ENCODE data around the gene SULT1A3.
"Not testable (repeated sequence)": the region's sequence is repeated elsewhere in the genome, so short reads cannot be mapped to it uniquely, and the experiment has no call there.

SULT1A3 gene

DNA sequence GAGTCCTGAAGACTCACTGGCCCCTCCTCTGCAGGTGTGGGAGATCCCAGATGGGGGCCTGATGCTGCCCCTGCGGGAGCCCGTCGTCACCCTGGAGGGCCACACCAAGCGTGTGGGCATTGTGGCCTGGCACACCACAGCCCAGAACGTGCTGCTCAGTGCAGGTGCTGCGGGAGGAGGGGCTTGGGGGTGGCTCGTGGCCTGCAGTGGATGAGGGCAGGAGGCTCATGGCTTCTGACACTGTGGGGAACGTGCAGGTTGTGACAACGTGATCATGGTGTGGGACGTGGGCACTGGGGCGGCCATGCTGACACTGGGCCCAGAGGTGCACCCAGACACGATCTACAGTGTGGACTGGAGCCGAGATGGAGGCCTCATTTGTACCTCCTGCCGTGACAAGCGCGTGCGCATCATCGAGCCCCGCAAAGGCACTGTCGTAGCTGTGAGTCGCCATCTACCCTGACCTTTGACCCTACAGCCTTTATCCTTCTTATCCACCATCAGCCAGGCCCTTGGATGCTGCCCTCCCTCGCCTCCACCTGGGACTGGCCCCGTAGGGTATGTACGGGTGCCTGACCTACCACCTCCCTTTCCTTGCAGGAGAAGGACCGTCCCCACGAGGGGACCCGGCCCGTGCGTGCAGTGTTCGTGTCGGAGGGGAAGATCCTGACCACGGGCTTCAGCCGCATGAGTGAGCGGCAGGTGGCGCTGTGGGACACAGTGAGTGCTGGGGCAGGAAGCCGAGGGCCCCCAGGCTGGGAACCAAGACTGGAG lies 12.1 kb upstream of the SULT1A3 start:
- DNase-seq (ENCODE audit: low read depth, low spot score): no peak

DNA sequence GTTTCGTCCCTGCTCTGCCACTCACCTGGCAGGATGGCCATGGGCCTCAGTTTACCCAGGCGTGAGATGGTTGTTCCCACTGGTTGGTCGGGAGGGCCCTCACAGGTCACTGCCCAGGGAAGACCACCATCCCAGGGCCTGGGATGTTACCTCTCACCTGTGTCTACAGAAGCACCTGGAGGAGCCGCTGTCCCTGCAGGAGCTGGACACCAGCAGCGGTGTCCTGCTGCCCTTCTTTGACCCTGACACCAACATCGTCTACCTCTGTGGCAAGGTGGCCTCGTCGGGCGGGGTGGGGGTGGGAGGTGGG lies 11.5 kb upstream of the SULT1A3 start:
- DNase-seq (ENCODE audit: low read depth, low spot score): no peak

DNA sequence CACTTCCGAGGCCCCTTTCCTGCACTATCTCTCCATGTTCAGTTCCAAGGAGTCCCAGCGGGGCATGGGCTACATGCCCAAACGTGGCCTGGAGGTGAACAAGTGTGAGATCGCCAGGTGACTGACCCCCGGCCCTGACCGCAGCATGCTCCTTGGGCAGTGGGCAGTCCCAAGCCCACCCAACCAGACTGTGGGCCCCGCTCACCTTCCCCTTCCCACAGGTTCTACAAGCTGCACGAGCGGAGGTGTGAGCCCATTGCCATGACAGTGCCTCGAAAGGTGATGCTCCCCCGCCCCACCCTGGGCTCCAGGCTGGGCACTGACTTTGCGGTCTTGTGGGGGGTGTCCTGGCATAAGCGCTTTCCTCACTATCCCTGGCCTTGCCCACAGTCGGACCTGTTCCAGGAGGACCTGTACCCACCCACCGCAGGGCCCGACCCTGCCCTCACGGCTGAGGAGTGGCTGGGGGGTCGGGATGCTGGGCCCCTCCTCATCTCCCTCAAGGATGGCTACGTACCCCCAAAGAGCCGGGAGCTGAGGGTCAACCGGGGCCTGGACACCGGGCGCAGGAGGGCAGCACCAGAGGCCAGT lies 11.0 kb upstream of the SULT1A3 start:
- no peak for DNase-seq (ENCODE audit: low read depth, low spot score)

DNA sequence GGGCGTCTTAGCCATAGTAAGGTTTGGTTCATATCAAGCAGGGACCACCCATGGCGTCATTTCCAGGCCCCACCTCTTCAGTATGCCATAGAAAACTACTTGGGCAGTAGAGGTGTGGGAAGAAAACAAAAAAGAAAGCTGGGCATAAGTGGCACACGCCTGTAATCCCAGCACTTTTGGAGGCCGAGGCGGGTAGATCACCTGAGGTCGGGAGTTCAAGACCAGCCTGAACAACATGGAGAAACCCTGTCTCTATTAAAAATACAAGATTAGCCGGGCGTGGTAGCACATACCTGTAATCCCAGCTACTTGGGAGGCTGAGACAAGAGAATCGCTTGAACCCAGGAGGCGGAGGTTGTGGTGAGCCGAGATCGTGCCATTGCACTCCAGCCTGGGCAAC lies 7.9 kb upstream of the SULT1A3 start:
- DNase-seq (ENCODE audit: low read depth, low spot score): not testable (repeated sequence)

DNA sequence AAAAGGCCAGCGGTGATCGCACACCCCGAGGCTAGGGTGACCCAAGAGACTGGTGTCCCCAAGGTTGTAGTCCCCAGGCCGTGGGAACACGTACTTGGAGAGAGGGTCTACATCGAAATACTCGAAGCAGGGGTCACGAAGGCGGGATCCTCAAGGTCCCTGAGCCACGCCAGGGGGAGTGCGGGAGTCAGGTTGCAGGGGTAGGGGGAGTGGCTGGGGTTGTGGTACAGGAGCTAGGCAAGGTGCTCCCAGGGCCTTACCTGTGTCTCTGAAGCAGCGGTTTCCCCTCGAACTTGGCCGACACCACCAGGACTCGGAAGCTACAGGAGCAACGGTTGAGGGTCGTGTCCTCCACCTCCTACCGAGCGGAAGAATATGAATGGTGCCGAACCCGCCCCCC lies 6.0 kb upstream of the SULT1A3 start:
- not testable (repeated sequence) for DNase-seq (ENCODE audit: low read depth, low spot score)

DNA sequence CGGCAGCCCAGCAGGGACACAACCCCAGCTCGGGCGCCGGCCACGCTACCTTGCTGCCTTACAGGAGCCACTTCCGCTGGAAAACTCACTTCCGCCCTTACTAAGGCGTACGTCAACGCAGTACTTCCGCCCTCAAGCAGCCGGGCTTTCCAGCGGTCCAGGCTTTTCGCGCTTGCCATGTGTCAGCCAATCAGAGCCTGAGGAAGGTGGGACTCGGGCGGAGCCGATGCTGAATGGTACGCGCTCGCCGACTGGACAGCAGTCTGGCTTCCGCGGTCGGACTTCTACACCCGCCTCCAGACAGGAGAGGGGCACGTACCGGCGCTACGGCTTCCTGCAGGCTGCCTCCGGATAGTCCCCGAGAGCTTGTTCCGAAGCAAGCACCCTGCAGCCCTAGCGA lies 5.4 kb upstream of the SULT1A3 start, which contains the start of the genes BOLA2B and SLX1A:
BOLA2B (minus strand) TSS at position 52 of the 400 bp plus-strand sequence. CDS start 71 bp downstream, outside the sequence.
SLX1A (plus strand) TSS at position 261 of the 400 bp plus-strand sequence. CDS start 210 bp downstream, outside the sequence.
- DNase-seq (ENCODE audit: low read depth, low spot score): not testable (repeated sequence)

DNA sequence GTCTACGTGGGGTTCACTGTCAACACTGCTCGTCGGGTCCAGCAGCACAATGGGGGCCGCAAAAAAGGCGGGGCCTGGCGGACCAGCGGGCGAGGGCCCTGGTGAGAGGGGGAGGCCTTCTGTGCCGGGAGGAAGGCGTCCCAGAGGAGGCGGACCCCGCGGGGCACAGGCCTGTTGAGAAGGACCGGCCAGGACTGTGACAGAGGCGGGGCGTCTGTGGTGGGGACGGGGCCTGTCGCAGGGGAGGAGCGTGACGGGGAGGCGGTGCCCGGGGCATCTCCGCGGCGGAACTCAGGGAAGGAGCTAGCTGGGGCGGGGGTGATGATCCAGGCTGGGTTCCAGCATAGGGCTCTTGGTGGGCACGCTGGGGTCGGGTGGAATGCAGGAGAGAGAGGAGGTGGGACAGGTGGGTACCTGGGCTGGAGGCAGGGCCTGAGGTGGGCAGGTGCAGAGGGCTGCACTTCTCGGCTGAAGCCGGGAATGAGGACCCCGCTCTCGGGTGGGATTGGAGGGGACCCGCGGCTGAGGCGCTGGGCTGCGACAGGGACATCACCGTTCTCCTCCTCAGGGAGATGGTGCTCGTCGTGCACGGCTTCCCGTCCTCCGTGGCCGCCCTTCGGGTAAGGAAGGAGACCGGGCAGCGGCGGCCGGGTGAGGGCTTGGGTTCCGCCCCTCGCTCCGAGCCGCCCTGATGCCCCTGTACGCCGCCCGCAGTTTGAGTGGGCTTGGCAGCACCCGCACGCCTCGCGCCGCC lies 4.7 kb upstream of the SULT1A3 start:
- not testable (repeated sequence) for DNase-seq (ENCODE audit: low read depth, low spot score)

DNA sequence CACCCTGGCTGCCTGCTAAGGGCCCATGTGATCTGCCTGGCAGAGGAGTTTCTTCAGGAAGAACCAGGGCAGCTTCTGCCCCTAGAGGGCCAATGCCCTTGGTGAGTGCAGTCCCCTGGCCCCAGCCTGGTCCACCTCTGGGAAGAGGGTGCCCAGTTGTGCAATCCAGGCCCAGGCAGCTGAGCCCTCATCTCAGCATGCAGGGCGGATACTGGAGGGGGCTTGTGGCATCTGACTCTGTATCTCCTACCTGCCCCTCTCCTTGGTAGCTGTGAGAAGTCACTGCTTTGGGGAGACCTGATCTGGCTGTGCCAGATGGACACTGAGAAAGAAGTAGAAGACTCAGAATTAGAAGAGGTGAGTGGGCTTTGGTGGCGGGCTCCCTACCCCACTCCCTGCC lies 2.1 kb upstream of the SULT1A3 start:
- DNase-seq (ENCODE audit: low read depth, low spot score): not testable (repeated sequence)

DNA sequence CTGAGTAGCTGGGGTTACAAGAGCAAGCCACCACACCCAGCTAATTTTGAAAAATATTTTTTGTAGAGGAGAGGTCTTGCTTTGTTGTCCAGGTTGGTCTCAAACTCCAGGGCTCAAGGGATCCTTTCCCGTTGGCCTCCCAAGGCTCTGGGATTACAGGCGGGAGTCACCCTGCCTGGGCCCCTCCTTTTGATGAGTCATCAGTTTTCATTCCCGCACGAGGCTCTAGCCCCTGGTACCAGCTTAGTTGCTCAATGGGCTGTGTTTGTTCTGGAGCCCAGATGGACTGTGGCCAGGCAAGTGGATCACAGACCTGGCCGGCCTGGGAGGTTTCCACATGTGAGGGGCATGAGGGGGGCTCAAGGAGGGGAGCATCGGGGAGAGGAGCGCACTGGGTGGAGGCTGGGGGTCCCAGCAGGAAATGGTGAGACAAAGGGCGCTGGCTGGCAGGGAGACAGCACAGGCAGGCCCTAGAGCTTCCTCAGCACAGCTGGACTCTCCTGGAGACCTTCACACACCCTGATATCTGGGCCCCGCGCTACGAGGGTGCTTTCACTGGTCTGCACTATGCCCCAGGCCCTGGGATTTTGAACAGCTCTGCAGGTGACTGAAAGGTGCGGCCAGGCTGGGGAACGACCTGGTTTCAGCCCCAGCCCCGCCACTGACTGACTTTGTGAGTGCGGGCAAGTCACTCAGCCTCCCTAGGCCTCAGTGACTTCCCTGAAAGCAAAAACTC lies 721 bp downstream of the SULT1A3 start:
- not testable (repeated sequence) for DNase-seq (ENCODE audit: low read depth, low spot score)

DNA sequence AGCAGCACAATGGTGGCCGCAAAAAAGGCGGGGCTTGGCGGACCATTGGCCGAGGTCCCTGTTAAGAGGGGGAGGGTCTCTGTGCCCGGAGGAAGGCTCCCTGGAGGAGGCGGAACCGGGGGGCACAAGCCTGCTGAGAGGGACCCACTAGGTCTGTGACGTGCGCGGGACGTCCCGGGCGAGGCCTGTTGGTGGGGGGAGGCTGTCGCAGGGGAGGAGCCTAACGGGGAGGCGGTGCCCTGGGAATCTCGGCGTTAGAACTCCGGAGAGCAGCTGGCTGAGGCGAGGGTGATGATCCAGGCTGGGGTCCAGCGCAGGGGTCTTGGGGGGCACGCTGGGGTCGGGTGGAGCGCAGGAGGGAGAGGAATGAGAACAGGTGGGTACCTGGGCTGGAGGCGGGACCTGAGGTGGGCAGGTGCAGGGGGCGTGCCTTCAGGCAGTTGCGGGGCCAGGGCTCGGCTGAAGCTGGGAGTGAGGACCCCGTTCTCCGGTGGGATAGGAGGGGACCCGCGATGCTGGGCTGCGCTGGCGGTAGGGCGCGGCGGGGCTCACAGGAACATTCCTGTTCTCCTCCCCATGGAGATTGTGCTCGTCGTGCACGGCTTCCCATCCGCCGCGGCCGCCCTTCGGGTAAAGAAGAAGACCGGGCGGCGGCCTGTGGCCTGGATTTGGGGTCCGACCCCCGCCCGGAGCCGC lies 6.6 kb downstream of the SULT1A3 start:
- DNase-seq (ENCODE audit: low read depth, low spot score): not testable (repeated sequence)

DNA sequence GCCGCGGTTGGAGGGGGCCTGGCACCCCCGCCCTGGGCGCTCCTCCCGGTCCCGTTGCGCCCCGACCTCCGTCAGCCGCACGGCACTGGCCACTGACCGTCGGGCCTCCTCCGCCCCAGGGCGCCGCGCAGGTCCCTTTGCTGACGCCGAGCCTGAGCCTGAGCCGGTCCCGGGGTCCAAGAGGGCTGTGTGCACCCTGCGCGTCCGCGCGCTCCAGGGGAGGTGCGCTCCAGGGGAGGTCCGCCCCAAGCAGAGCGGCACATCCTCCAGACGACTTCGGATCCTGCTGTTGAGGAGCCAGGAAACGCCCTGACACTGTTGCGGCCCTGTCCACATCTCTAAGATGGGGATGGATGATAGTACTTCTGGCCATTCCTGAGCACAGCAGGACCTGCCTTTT lies 7.2 kb downstream of the SULT1A3 start:
- DNase-seq (ENCODE audit: low read depth, low spot score): not testable (repeated sequence)

DNA sequence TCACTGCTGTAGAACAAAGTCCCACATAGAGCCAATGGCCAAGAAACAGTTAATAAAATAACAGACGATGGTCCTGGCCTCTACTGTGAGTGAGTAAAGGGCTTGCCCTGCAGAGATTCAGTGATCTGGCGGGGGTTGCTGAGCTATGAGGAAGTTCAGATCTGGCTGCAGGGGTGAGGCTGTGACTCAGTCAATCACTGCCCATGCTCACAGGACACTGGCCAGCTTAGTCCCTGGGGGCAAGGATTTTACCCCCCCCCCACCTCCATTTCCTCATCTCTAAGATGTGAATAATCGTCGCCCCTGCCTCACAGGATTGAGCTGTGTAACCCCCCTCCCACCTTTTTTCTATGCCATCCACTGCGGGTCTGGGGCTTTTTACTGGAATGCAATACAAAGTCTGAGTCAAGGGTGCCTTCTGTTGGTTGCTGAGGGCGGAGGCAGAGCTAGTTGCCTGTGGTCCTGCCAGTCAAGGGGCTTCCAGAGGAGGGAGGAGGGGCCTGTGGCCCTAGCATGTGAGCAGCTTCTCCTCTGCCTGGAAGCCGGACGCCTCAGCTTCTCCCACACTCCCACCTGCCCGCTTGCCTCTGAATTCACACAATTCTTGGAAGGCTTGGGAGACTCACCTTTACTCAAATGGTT lies 8.1 kb downstream of the SULT1A3 start:
- DNase-seq (ENCODE audit: low read depth, low spot score): not testable (repeated sequence)

DNA sequence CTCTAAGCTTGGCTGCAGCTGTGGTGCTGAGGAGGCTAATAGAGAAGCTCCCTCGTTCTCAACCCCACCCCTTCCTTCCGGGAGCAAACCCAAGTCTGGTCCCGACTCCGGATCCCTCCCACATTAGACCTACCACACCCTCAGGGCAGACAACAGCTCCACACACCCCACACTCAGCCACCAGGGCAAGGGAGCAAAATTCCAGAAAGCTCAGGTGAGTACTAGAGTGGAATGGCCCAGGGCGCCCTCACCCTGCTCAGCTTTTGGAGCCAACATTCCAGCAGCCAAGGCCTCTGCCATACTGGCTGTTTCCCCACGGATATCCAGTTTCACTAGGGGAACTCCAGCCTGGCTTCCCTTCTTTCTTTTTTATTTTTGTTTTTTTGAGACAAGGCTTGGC lies 10.0 kb downstream of the SULT1A3 start:
- DNase-seq (ENCODE audit: low read depth, low spot score): not testable (repeated sequence)

DNA sequence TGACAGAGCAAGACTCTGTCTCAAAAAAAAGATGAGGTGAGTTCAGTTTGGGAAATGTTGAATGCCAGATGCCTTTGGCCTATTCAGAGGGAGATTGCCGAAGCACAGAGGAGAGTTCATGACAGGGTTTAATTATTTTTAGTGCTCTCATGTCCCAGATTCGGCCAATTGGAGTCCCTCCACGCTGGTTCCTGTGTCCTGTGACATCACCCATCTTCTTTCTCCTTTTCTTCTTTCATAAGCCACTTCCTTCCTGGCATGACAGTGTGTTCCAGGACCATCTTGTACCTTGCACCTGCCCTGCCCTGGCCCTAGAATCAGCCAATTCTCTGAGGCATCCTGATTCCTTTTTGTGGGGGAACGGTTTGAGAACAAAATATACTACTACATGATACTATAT lies 12.4 kb downstream of the SULT1A3 start:
- not testable (repeated sequence) for DNase-seq (ENCODE audit: low read depth, low spot score)

DNA sequence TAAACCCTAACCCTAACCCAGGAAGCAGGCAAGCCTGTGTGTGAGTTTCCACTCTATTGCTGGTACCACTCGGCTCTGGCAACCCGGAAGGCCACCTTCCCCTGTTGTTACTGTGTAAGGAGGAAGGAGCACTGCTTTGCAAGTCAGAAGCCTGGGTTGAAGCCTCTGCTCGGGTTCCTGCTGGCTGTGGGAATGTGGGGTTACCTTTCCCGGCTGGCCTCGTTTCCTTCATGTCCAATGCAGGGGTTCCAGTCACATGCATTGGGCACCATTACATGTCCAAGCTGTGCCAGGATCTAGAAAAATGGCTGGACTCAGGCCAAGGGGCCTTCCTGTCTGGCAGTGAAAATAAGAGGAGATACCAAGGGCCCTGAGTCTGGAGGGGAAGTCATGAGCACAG lies 18.0 kb downstream of the SULT1A3 start:
- not testable (repeated sequence) for DNase-seq (ENCODE audit: low read depth, low spot score)

DNA sequence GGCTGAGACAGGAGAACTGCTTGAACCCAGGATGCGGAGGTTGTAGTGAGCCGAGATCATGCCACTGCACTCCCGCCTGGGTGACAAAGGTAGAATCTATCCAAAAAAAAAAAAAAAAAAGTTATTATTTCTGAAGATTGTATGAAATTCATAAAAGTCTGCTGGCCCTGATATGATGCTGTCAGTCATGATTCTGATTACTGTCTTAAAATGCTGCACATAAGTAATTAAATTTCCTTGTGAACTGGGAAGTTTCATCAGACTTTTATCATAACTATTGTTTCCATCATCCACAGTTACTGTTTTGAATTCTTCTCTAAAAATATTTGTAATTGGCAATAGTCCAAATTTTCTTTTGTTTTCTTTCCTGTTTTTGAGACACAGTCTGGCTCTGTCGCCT lies 49.3 kb downstream of the SULT1A3 start, which contains the start of gene NPIPB13:
NPIPB13 (minus strand) TSS at position 101 of the 400 bp plus-strand sequence. CDS start 2,906 bp downstream, outside the sequence.
- DNase-seq (ENCODE audit: low read depth, low spot score): not testable (repeated sequence)
